GM18517 (cell line): Measurements from ENCODE around the gene PCYOX1L.
A peak's percentile ranks its signal among the peaks of the same experiment; 100 is the strongest.

Experiments
- ATAC-seq: cut with Tn5 transposase; IDR thresholded peaks from one replicate; pipeline ENCODE4 v1.9.1; 2021; ENCODE audit warnings: mild to moderate bottlenecking, moderate library complexity; ENCODE audit not compliant: unreplicated experiment

PCYOX1L gene, protein sequence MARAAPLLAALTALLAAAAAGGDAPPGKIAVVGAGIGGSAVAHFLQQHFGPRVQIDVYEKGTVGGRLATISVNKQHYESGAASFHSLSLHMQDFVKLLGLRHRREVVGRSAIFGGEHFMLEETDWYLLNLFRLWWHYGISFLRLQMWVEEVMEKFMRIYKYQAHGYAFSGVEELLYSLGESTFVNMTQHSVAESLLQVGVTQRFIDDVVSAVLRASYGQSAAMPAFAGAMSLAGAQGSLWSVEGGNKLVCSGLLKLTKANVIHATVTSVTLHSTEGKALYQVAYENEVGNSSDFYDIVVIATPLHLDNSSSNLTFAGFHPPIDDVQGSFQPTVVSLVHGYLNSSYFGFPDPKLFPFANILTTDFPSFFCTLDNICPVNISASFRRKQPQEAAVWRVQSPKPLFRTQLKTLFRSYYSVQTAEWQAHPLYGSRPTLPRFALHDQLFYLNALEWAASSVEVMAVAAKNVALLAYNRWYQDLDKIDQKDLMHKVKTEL

DNA sequence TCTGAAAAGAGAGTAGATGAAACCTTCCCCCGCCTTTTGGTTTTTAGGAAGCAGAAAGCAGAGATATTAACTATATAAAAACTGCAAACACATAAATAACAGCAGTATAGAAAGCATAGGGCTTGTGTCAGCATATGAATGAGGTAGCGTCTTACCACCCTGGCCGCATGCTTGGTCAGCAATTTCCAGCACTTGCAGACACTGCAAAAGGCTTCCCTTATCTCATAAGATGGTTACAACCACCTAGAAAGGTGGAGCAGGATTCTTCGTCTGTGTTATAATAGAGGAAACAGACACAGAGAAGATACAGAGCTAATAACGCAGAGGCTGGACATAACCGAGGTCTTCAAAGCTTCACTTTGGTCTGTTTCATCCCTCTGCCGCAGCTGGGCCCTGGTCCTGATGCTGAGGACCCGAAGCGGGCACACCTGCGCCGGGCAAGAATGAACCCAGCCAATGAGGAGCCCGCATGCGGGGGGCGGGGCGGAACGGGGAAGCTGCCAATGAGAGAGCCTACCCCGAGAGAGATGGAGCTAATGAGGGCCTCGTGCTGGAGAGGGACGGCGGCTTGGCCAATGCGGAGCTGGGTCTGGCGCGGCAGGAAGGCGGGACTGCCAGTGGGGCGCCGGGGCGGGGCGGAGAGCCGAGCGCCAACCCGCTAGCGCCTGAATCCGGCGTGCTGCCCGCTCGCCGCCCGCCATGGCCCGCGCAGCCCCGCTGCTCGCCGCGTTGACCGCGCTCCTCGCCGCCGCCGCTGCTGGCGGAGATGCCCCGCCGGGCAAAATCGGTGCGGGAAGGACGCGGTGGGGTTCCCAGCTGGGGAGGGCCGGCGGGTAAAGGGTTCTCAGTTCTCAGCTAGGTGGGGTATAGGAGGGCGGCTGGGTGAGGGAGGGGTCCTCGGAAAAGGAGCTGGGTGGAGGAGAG lies at the start of gene PCYOX1L:
TSS of gene PCYOX1L (plus strand) at position 677 of the 924 bp plus-strand sequence. CDS start at position 700, 23 bp downstream.
- peak; percentile 98 for ATAC-seq

- ATAC-seq, result no peak
These were observed 48.5 kb upstream of the PCYOX1L start for GRCh38 chr5:149309354-149309753.

DNA sequence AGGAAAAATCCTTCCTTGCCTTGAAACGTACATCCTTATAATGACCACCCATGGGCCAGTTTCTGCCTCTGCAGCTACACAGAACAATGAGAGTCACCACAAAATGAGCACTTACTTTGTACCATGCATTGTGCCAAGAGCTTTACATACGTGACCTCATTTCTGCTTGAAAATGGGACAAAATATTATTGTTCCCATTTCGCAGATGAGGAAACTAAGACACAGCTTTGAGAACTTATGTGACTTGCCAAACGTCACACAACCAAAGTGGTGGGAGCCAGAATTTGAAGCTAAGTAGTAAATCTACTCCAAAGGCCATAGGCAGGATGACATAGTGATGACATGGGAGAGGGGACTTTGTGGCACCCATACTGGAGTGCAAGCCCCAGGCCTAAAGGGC lies 47.4 kb upstream of the PCYOX1L start:
- no peak for ATAC-seq

- no peak for ATAC-seq
These were observed 46.7 kb upstream of the PCYOX1L start for GRCh38 chr5:149310947-149311658.

GRCh38 chr5:149313151-149313841 lies 44.5 kb upstream of the PCYOX1L start:
- ATAC-seq, result no peak

GRCh38 chr5:149314571-149315111 lies 43.2 kb upstream of the PCYOX1L start:
- no peak for ATAC-seq

- ATAC-seq, result no peak
These were observed 42.1 kb upstream of the PCYOX1L start for GRCh38 chr5:149315753-149316152.

DNA sequence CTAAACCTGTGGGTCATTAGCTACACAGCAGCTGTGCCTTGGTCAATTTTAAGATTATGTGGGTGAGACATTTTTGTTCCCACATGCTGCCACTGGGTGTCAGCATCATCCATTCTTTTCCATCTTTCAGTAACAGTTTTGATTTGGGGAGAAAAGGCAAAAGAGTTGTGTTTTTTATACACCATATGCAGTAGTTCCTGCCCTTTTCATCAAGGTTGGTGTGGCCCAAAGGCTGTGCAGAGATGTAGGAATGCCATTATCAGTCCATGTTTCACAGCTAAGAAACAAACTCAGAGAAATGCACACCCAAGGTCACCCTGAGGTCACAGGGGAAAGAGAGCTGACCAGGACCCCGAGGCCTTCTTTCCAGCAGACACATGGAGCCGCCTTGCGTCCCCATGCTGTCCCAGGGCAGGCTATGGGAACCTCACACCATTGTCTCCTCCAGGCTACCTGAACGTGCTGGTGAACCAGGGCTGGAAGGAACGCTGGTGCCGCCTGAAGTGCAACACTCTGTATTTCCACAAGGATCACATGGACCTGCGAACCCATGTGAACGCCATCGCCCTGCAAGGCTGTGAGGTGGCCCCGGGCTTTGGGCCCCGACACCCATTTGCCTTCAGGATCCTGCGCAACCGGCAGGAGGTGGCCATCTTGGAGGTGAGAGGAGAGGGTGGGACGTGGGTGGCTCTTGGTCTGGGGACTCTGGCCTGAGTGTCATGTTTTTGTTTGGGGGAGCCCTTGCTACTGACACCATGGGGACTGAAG lies 40.4 kb upstream of the PCYOX1L start:
- ATAC-seq, result no peak

GRCh38 chr5:149319174-149319573 lies 38.7 kb upstream of the PCYOX1L start:
- ATAC-seq, result no peak

DNA sequence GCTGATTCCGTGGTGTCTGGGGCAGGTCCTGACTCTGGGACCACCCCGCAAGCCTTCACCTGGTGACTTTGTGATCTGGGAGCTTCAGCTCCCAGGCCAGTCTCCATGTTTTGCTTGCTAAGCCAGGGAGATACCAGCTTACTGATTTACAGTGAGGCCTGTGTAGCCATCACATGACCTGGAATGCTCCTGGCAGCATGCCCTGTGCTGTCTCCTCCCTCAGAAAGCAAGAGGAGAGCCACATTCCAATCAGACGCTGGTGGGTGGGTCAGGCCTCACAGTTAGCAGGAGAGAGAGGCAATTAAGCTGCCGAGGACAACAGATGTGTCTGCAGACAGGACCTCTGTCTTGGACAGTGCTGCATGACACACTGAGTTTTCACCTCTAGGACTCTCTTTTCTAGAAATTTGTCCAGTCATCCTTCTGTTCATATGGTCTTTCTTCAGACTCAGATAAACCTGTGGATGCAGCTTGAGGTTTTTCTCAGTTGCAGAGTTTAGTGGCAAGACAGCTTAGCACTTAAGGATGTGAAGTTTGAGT lies 37.0 kb upstream of the PCYOX1L start:
- no peak for ATAC-seq

GRCh38 chr5:149322518-149322917 lies 35.3 kb upstream of the PCYOX1L start:
- ATAC-seq, result no peak

DNA sequence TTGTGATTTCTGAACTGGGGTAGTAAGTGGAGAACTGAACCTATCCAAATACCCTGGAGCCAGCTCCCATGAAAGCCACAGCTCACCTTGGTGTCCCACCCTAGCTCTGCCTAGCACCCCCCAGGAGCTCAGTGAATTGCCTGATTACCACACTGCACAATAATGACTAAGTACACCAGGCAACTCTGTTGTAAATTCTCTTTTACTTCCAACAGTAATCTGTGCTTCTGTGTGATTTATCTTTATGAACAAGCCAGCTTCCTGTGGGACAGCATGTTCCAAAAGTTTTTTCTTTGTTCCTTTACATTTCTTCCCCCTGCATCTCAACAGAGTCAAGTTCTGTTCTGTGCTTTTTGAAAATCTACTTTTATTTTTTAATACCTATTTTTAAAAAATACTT lies 34.6 kb upstream of the PCYOX1L start:
- ATAC-seq, result no peak

DNA sequence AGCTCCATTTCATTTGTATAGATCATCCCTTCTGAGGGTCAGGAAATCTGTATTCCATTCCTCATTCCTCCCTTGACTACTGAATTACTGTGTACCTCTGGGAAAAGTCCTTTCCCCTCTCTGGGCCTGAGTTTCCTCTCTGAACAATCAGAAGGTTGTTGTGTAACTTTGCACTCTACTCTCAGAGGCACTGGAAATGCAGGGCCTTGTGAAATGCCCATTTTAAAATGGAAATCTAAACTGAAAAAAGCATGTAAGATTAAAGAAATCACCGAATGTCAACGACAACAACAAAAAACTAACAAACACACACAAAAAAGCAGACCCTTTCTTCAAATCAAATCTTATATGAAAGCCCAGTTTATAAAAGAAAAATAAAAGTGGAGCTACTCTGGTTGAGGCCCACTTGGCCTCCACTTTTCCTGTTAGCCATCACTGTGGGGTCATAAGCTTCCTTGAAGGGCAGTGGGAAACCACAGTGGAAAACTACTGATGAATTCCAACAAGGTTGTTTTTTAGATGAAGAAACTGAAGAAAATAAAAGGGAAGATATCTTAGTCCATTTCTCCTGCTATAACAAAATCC lies 34.1 kb upstream of the PCYOX1L start:
- ATAC-seq, result no peak

DNA sequence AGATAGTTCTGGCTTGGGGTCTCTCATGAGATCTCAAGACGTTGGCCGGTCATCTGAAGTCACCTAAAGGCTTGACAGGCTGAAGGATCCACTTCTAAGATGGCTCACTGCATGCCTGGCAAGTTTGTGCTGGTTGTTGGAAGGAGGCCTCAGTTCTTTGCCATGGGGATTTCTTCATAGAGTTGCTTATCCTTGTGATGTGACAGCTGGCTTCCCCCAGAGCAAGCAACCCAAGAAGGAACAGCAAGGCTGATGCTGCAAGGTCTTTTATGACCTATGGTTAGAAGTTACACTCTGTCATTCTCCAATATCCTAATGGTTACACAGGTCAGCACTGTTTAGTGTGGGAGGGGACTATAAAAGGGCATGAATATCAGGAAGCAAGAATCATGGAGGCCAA lies 33.2 kb upstream of the PCYOX1L start:
- ATAC-seq, result no peak

GRCh38 chr5:149325166-149325735 lies 32.6 kb upstream of the PCYOX1L start:
- ATAC-seq, result no peak

DNA sequence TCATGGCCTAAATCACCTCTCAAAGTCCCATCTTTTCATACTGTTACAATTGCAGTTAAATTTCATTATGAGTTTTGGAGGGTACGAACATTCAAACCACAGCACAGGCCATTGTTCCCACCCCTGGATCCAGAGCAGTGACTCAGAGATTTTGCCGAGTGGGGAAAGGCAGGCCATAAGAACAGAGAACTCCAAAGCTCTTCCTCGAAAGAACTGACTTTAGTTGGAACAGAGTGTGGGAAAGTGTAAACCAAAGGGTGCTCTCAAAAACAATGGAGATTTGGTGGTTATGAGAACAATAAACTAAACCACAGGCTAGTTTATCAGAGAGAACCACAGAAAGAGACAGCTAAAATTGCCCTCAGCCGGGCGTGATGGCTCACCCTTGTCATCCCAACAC lies 32.0 kb upstream of the PCYOX1L start:
- ATAC-seq, result no peak

DNA sequence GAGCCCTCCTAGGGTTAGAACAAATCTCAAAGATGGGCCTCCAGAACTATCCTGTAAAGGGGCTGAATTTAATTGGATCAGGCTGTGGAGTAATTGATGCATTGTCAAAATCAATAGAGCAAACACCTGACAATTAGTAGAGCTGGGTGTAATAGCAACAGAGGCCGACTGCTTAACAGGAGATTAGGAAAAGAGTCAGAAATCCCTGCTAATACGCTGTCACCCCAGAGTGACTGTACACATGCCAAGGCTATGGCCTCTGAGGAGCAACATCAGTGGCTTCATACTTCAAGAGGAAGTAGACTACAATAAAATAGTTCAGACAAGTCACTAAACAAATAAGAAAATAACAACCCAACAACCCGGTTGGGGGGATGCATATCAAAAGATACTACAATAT lies 31.2 kb upstream of the PCYOX1L start:
- ATAC-seq, result no peak

DNA sequence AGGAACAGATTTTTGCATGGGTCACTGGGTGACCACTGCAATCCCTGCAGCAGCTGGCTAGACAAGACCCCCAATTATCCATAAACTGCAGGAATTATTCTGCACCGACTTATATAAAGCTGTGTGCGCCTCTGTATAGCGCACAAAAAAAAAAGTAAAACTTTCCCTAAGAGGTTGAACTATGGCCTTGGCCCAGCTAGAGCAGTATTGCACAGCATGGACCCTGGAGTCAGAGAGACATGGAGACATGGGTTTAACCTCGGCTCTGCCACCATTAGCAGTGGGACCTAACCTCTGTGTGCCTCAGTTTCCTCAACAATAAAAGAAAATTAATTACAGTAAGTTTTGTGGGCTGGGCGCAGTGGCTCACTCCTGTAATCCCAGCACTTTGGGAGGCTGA lies 29.7 kb upstream of the PCYOX1L start:
- ATAC-seq, result no peak
